Renal cortical epithelial cell (primary cell): Measurements from ENCODE around the gene ZBTB20. TPM values are rescaled to one million over a fixed set of nuclear protein-coding genes. Genes with fewer than 3 reads are reported as not detected.
A peak's percentile ranks its signal among the peaks of the same experiment; 100 is the strongest.
"Not testable (repeated sequence)": the region's sequence is repeated elsewhere in the genome, so short reads cannot be mapped to it uniquely, and the experiment has no call there.

Source experiments
- DNase-seq: peaks from one replicate; pipeline ENCODE4 v3.0.0-alpha.2; 2011; ENCODE audit warnings: low read depth
- total RNA-seq: library from RNA; depleted of rRNA; stranded (reverse); fragments of >200 nt; gene quantifications from 2 replicates; pipeline ENCODE4 v1.2.3, GENCODE V29; 2014

The ZBTB20 gene
- total RNA-seq, 1 donor from 2014 or later: 64.1 TPM

DNA sequence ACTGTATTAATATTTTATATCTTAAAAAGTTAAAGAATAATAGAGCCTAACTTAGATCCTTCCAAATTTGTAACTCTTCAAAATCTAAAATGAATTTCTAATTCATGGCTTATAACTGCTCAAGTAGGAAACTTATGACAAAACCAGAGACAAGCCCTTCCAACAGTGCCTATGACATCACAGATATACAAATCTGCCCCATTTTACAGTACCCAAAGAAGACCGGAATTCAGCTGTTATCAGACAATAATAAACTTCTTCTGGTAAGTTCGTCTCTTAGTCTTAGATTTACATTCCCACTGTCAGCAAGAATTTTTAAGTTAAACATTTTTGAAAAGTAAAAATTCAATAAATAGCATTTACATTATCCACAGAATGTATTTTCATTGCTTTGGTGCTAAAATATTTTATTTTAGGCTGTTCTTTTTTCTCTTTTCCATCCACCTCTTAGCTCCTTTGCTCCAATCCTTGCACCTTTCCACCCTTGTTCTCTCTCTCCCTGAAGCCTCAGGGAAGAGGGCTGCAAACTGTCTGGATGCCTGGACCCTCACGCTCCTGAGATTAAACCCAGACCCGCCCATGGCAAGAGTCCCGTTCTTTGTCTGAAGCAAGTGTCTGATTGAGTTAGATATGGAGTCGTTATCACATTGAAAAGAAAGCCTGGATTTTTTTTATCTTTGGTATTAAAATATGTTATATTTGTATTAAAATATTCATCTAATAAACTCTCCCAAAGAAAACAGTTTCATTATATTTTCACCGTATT lies 312.7 kb downstream of the ZBTB20 start:
- DNase-seq: no peak

DNA sequence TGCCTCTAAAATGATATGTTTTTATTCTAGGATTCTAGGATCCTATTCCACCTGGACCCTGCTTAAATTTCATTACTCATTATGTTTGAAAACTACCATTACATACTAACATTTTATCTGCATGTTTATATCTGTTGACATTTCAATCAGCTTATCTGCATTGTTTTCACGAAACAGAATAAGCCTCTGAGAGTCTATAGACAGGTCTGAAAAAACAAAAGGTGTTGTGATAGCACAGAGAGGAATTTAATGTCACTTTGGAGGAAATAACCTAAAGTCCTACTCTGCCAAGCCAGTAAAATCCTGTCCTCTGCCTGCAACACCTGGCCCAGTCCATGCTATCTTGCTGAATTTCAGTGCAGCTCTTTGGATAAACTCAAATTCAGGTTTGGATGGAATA lies 315.2 kb downstream of the ZBTB20 start:
- DNase-seq: no peak

DNA sequence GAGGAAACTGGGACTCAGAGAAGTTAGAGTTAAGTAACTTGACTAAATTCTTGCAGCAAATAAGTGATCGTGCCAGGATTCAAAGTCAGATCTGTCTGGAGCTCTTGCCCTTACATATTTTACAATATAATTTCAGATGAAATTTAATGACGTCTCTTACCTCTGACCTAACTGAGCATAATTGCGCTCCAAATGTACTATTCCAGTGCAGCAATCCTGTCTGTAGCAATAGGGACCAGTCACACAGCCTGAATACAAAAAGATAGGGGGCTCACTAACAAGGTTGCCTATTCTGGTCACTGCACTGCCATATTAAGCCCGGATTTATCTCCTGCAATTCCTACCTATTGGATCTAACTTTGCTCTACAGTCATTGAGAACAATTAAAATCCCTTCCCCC lies 316.4 kb downstream of the ZBTB20 start:
- DNase-seq: no peak

DNA sequence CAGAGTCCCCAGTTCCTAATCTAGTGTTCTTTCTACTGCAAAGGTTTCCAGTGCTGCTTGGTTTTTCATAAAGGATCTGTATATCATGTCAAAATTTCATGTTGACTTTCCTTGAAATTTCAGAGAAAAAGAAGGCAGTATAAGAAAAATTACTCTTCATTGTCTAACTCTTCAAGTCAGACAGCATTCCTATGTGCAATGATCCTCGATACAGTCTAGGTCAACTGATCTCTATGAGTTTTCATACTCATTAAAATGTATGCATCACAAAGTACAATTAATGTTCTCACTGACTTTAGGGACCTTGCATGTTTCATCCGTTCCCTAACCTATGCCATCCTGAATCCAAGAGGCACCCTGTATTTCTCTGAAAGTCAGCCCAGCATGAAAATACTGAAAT lies 317.3 kb downstream of the ZBTB20 start:
- peak; percentile 55 for DNase-seq

DNA sequence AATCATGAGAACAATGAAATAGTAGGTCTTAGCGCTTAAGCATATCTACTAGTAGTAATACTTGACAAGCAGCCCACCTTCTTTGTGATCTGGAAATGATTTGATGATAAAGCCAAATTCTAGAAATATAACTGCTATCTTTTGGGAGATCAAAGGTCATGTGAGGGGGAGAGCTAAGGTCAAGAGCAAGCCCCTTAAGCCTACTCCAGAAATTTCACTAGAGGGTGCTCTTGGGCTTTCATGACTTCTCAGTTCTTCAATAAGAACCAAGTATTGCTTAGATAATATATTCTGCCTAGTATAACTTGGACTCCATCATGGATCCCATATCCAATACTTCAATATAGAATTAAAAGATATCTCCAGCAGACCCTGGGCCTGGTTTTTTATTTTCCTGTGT lies 319.6 kb downstream of the ZBTB20 start:
- peak; percentile 72 for DNase-seq

DNA sequence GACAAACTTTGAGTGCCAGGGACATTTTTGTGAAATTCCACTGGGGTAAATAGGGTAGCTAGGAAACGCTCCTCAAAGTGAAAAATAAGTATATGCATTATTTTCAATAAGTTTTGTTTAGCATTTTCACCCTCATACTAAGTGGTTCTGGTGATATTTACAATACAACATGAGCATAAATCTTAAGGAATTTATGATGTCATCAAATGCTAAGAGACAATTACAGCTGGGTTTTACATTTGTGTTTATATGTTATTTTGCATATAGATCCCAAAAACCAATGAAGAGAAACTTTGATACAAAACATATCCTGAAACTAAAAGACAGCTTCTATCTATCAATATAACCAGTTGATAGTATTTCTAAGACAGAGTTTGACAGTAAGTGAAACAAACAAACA lies 323.1 kb downstream of the ZBTB20 start:
- no peak for DNase-seq

DNA sequence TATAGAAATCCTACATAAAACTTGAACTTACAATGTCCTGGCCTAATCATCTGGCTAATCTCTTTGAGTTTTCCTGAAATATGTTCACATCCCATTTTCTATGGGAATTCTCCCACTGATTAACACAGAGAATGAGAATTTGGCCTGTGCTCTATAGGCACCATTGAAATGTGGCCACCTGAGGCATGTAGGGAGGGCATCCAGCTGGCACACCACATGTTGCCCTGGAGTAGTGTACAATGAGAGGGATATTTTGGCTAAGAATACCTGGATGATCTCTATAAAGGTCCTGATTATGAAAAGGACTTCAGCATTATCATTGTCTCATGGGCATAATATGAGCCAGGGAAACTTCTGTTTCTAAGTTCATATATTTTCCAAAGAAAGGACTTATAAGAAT lies 324.0 kb downstream of the ZBTB20 start:
- no peak for DNase-seq

- no peak for DNase-seq
These were observed 331.0 kb downstream of the ZBTB20 start for GRCh38 chr3:114816052-114816451.

- not testable (repeated sequence) for DNase-seq
These were observed 334.4 kb downstream of the ZBTB20 start for GRCh38 chr3:114812541-114813238.

DNA sequence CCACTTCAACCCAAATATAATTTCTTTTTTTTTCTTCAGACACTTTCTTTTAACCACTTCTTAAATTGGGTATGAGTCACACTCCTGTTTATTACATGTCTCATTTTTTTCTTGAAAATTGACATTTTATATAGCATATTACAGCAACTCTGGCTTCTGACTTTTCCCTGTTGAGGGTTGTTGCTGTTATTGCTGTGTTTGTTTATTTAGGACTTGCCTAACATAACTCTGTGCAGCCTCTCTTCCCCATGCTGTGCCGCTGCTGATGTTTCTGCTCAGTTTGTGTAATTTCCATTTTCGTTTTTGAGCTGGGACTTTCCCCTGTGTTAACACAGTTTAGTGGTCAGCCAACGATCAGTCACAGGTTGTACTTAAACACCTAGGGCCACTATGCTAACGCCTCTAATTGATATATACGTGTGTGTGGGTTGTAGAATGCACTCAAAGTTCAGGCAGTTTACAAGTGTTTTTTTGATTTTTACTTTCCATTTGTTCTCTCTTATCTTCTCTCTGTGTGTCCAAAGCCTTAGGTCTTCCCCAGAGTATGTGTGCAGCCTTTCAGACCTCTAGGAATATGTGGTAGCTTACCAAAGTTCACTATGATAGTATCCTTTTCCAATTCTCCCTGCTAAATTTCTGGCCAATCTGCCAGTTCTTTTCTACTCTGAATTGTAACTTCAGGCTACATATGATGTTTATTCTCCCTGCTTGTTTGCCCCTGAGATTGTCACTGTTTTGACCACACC lies 337.2 kb downstream of the ZBTB20 start:
- peak; percentile 88 for DNase-seq

DNA sequence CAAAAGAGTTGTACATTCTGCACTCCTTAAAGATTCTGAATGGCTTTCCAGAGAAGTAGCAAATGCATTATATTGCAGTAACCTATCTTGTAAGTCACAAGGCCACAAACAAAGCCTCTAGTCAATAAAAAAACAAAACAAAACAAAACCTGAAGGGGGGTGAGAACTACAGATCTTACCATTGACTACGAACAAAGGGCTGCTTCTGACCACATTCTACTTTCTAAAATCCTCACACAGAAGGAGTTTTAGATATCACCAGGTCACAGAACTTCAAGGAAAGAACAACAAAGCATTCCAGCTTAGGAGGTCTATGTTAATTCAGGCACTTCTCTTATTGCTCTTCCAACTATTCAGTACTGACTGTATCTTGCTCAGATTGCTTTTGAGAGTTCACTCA lies 343.0 kb downstream of the ZBTB20 start:
- DNase-seq: no peak

DNA sequence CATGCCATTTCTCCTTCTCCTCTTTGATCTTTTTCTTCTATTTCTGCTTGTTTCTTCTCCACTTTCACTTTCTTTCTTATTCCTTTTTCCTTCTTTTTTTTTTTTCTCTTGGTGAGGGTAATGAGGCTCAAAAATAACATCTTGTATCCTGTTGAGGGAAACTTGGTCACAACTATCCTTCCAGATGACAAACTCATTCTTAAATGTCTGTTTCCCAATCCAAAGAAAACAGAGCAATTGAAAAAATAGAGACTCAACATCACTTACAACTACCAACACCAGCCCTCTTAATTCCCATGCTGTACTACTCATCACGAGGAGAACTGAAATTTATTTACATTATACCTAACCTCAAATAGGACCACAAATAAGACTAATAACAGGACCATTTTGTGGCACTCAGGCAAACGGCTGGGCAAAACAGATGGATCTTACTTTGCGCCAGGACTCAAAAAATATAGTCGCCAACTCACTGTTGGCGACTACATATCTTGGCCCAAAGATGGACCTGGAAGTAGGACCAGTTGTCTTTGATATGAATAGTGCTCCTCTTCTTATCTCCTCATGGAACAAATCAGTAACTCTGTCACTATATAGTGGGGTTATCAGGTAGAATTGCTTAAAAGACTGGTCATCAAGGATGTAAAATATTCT lies 343.9 kb downstream of the ZBTB20 start:
- DNase-seq: no peak

DNA sequence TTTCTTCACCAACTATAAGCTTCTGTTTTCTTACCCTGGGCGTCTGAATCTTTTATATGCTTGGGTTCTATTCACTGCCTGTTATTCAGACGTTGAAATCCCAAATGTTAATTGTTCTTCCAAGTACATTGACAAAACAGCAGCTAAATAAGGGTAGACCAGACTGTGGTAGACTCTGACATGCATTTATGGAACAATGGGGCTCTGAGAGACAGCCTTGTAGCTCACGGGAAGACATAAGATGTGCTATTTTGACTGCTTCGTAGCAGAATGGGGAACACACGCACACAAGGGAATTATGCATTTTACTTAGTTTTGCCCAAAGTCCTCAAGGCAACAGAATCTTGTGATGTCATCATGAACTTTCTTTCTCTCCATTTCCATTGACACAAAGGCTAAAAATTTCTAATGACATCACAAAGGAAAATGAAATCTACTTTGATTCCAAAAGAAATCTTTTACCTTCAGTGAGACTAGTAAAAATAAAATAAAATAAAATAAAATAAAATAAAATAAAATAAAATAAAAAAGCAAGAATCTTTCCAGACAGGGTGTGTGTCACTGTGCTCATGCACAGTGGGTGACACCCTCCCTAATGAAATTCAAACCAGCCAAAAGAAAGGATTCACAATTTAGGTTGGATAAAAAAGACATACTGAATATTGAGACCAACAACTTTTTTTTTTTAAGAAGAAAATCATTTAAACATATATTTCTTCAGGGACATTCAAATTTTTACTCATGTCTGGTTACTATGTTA lies 346.6 kb downstream of the ZBTB20 start:
- DNase-seq: no peak

DNA sequence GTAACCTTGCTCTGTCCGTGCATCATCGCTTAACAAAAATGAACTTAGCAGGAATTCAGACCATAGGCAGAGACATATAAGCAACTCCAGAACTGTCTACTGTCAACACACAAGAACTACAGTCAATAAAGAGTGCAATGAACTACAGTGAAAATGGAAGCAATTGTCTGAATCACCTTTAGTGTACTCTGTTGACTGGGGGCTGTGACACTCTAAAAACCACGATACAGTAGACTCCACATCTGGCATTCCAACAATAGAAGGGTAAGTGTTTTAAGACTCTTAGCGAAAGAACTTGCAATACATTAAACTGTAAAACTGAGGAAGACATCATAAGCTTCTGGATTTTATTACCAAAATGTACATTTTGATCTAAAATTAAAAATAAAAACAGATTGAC lies 347.3 kb downstream of the ZBTB20 start:
- DNase-seq: peak; percentile 41

DNA sequence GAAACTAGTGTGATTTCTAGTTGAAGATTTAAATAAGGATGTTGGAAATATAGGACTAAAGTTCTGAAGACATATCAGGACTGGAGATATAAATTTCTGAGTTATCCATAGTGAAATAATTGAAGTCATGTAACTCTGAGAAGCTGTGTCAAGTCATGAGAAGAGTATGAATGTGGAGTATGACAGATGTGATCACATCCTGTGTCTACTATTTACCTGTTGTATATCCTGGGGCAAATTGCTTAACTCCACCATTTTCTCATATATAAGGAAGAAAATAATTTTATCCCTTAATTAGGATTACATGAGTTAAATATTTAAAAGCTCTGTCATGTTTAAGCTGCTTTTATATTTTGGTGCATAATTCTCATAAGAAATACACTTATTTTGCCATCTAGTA lies 350.3 kb downstream of the ZBTB20 start:
- no peak for DNase-seq

- DNase-seq: no peak
These were observed 352.0 kb downstream of the ZBTB20 start for GRCh38 chr3:114794894-114795630.

DNA sequence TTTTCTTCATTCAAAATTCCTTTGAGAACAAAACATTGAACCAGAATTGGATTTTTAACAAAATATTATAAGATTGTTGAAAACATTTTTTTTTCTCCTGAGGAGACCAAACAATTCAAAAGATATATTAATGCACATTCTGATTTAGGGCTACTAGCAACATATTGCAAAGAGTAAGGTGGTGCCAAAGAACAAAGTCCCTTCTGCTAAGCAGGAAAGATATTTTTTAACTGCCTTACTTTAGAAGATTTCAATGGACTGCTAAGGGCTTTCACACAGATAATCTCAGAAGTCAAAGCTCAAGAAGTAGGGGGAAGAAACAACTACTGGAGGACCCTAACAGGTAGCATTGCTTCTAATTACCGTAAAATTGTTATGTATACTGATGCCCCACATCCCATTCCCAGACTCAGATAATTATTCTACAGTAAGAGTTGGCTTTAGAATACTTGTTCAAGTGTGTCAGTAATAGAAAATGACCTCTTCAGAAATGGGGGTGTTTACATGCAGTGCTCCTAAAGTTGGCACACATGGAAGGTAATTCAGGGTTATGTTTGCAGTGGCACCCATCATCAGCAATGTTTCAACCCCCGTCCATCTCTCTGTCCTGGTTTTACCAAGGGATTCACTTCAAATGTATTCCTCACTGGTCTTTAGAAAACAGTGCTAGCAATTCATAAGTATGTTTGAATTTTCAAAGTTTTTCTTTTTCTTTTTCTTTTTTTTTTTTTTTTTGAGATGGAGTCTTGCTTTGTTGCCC lies 354.7 kb downstream of the ZBTB20 start:
- DNase-seq: no peak

DNA sequence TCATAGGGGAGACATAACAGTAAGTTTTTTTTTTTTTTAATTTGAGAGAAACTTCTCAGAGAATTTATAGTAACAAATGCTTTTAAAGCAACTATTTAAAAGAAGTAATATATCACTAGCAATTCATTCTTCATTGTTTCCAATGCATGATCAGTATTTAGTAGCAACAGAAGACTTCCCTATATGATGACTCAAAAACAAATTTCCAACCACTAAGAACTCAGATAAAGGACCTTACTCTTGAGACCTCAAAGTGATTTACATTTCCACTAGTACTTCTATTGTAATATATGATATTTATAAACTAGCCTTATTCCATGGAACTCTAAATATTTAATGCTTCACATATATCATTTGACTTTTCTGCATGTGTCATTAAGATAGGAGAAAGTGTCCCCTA lies 356.3 kb downstream of the ZBTB20 start:
- no peak for DNase-seq

GRCh38 chr3:114789803-114790202 lies 357.3 kb downstream of the ZBTB20 start:
- DNase-seq: no peak

GRCh38 chr3:114775395-114775794 lies 371.7 kb downstream of the ZBTB20 start:
- peak; percentile 53 for DNase-seq
